C4-2B (cell line): ENCODE data around the gene MAPK7.

Source experiments
- CTCF ChIP-seq: fragments of 450-650 bp; conservative IDR thresholded peaks from 2 replicates; pipeline ENCODE4 v1.5.1; 2017; ENCODE audit warnings: mild to moderate bottlenecking
- ZFX ChIP-seq: fragments of 450-650 bp; IDR thresholded peaks from 2 replicates; pipeline ENCODE4 v1.6.1; 2017

DNA sequence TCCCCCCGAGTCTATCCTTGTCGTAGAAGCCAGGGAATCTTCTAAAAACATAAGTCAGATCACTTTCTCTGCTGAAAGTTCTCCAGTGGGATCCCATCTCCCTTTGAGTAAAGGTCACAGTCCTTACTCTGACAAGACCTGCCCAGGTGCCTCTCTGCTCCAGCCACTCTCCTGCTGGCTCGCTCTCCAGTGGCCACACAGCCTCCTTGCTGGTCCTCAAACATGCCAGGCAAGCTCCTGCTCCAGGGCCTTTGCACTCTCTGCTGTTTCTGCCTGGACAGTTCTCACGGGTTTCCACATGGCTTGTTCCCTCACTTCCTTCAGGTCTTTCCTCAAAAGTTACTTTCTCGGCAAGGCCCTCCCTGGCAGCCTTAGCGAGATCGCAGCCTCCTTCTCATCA is 19.1 kb upstream of the MAPK7 start:
- no peak for TF ChIP-seq CTCF
- TF ChIP-seq ZFX, result no peak
